ENCODE results near the gene UMOD.

DNA sequence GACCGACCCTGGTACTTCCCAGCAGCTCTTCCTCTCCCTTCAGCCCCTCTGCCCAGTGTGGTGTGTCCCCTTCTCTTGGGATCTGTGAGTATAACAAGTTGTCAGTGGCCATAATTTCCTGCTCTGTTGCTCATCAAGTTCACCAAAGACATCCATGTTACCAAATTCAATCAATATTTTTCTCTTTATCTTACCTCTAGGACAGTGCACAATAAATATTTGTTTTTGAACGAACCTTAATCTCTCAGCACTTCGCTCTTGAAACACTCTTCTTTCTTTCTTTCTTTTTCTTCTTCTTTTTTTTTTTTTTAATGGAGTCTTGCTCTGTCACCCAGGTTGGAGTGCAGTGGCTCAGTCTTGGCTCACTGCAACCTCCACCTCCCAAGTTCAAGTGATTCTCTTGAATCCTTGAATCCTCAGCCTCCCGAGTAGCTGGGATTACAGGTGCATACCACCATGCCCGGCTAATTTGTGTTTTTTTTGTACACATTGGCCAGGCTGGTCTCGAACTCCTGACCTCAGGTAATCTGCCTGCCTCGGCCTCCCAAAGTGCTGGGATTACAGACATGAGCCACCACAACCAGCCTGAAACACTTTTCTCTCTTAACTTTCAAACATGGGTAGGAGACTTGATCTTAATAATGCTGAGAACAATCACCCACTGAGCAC is 2.7 kb upstream of the UMOD start:
- TF ChIP-seq, protein P1, sequence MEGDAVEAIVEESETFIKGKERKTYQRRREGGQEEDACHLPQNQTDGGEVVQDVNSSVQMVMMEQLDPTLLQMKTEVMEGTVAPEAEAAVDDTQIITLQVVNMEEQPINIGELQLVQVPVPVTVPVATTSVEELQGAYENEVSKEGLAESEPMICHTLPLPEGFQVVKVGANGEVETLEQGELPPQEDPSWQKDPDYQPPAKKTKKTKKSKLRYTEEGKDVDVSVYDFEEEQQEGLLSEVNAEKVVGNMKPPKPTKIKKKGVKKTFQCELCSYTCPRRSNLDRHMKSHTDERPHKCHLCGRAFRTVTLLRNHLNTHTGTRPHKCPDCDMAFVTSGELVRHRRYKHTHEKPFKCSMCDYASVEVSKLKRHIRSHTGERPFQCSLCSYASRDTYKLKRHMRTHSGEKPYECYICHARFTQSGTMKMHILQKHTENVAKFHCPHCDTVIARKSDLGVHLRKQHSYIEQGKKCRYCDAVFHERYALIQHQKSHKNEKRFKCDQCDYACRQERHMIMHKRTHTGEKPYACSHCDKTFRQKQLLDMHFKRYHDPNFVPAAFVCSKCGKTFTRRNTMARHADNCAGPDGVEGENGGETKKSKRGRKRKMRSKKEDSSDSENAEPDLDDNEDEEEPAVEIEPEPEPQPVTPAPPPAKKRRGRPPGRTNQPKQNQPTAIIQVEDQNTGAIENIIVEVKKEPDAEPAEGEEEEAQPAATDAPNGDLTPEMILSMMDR (IDR thresholded peaks at IDR 0.05), result no peak
- no peak for TF ChIP-seq POLR2A (IDR thresholded peaks at IDR 0.05)

Data from uterus (tissue), 2 donors.